ENCODE results near the gene PLEKHJ1.

DNA sequence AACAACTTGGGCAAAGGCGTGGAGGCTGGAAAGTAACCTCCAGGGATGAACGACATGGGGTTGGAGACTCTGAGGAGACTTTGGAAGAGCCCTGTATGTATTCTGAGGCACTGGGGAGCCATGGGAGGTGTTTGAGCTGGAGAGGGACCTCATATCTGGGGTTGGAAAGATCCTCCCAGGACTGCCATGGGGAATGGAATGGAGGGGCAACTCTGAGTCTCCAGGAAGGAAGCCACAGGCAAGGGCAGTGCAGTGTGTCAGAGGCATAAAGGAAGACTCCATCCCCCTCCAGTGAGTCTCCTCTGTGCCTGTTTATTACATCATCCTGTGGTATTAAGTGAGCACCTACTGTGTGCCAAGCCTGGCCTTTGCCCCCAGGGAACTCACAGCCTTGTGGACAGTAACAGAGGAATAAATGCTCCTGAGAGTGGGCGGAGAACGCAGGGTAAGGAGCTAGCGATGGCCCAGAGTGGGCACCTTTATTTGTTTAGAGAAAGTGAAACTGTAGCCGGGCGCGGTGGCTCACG, 38.1 kb upstream of the PLEKHJ1 start:
- TF ChIP-seq POLR2A (IDR thresholded peaks at IDR 0.05) (no peak), EP300 (IDR thresholded peaks at IDR 0.05) (no peak), POLR2AphosphoS5 (IDR thresholded peaks at IDR 0.05) (no peak)
- TF ChIP-seq, protein P1, sequence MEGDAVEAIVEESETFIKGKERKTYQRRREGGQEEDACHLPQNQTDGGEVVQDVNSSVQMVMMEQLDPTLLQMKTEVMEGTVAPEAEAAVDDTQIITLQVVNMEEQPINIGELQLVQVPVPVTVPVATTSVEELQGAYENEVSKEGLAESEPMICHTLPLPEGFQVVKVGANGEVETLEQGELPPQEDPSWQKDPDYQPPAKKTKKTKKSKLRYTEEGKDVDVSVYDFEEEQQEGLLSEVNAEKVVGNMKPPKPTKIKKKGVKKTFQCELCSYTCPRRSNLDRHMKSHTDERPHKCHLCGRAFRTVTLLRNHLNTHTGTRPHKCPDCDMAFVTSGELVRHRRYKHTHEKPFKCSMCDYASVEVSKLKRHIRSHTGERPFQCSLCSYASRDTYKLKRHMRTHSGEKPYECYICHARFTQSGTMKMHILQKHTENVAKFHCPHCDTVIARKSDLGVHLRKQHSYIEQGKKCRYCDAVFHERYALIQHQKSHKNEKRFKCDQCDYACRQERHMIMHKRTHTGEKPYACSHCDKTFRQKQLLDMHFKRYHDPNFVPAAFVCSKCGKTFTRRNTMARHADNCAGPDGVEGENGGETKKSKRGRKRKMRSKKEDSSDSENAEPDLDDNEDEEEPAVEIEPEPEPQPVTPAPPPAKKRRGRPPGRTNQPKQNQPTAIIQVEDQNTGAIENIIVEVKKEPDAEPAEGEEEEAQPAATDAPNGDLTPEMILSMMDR (IDR thresholded peaks at IDR 0.05), result no peak

Measured in suprapubic skin (tissue), 4 donors.